ENCODE results near the gene B3GNT2. TPM values are rescaled to one million over a fixed set of nuclear protein-coding genes. Genes with fewer than 3 reads are reported as not detected.
A peak's percentile ranks its signal among the peaks of the same experiment; 100 is the strongest.

Gene B3GNT2
- total RNA-seq, 1 donor from 2014 or later = 22.6 TPM

- no peak for TF ChIP-seq CTCF (conservative IDR thresholded peaks at IDR 0.05; ENCODE audit: low read depth, low read length)
- no peak for DNase-seq (ENCODE audit: low read depth)
Measured at GRCh38 chr2:62216113-62216512, 20.2 kb downstream of the B3GNT2 start.

GRCh38 chr2:62216616-62217015, 20.7 kb downstream of the B3GNT2 start:
- peak; percentile 86 for DNase-seq (ENCODE audit: low read depth)
- TF ChIP-seq CTCF (conservative IDR thresholded peaks at IDR 0.05; ENCODE audit: low read depth, low read length) = no peak
- H3K4me3 ChIP-seq (ENCODE audit: low read depth, low read length) = no peak overlapping the region

More at GRCh38 chr2:62216113-62216512, 20.2 kb downstream of the B3GNT2 start:
- no peak overlapping the region for H3K4me3 ChIP-seq (ENCODE audit: low read depth, low read length)

- DNase-seq (ENCODE audit: low read depth) = no peak
- no peak for TF ChIP-seq CTCF (conservative IDR thresholded peaks at IDR 0.05; ENCODE audit: low read depth, low read length)
- H3K4me3 ChIP-seq (ENCODE audit: low read depth, low read length) = no peak overlapping the region
Measured at GRCh38 chr2:62217421-62217820, 21.5 kb downstream of the B3GNT2 start.

- H3K4me3 ChIP-seq (ENCODE audit: low read depth, low read length) = no peak overlapping the region
- no peak for DNase-seq (ENCODE audit: low read depth)
- no peak for TF ChIP-seq CTCF (conservative IDR thresholded peaks at IDR 0.05; ENCODE audit: low read depth, low read length)
Measured at GRCh38 chr2:62217970-62218369, 22.1 kb downstream of the B3GNT2 start.

- no peak overlapping the region for H3K4me3 ChIP-seq (ENCODE audit: low read depth, low read length)
- no peak for TF ChIP-seq CTCF (conservative IDR thresholded peaks at IDR 0.05; ENCODE audit: low read depth, low read length)
- no peak for DNase-seq (ENCODE audit: low read depth)
Measured at GRCh38 chr2:62219407-62220159, 23.7 kb downstream of the B3GNT2 start.

- H3K4me3 ChIP-seq (ENCODE audit: low read depth, low read length) = no peak overlapping the region
- DNase-seq (ENCODE audit: low read depth) = no peak
- TF ChIP-seq CTCF (conservative IDR thresholded peaks at IDR 0.05; ENCODE audit: low read depth, low read length) = no peak
Measured at GRCh38 chr2:62221141-62221540, 25.2 kb downstream of the B3GNT2 start.

- no peak overlapping the region for H3K4me3 ChIP-seq (ENCODE audit: low read depth, low read length)
- no peak for DNase-seq (ENCODE audit: low read depth)
- no peak for TF ChIP-seq CTCF (conservative IDR thresholded peaks at IDR 0.05; ENCODE audit: low read depth, low read length)
Measured at GRCh38 chr2:62222171-62222570, 26.3 kb downstream of the B3GNT2 start.

All from epithelial cell of proximal tubule (primary cell).